HG03280 (cell line): ENCODE results near the gene PARS2.

Experiments
- ATAC-seq: cut with Tn5 transposase; IDR thresholded peaks from one replicate; pipeline ENCODE4 v1.9.1; 2021; ENCODE audit warnings: mild to moderate bottlenecking, moderate library complexity; ENCODE audit not compliant: unreplicated experiment

Gene PARS2

DNA sequence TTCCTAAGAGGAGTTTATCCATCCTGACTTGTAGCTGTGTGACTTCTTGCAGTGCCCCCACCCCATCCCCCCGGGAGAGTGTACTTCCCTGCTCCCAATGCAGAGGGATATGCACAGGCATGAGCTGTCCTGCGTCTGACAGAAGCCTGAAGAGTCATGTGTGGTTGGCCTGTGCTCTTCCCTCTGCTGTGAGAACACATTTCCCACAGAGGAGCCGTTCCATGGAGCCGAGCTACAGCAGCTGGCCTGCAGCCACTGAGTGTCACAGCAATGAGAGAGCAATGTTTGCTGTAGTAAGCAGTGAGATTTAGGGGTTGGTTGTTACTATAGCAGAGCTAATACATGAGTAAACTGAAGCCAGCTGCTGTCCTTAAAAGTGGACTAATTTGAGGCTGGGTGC is 22.0 kb downstream of the PARS2 start:
- no peak for ATAC-seq

DNA sequence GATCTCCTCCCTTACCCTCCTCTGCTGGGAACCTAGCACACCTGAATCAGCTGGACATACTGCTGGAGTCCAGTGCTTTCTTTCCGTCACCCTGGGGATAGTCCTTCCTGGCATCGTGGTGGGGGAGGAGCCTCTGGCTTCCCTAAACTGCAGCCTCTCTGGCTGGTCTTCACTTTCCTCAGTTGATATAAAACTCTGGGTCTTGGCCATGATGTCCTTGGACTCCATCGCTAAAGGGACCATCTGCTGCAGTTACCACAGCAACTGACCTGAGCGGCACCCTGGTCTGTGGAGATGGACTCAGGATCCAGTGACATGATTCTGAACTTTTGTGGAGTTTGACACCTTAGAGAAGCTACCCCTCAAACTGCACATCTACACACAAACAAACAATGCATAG is 22.8 kb downstream of the PARS2 start:
- no peak for ATAC-seq

DNA sequence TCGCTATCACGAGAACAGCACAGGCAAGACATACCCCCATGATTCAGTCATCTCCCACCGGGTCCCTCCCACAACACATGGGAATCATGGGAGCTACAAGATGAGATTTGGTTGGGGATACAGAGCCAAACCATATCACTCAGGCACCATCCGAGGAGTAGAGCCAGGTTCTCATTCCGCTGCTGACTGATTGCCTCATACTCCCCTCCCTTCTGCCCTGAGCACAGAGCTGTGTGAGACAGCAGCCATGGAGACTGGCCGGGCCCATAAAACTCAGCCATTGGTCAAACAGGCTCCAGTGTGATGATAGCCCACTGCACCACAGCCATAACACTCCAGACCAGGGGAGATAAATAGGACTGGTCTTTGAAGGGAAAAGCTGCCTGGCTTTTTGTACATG is 26.1 kb downstream of the PARS2 start:
- ATAC-seq: no peak

DNA sequence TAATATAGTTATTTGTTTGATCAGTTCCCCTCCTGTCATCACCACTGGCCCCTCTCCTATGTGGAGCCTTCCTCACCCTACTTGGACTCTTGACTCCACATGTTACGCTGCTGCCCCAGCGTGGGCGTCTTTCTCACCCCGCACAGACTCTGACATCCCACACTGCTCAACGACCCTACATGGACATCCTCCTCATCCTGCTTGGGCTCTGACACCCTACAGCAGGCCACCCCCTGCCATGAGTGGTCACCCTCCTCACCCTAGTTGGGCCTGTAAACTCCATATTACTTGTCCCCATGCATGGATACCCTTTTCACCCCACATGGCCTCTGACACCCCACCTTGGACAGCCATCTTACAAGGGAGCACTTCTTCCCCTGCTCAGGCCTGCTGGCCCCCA is 27.6 kb downstream of the PARS2 start:
- no peak for ATAC-seq

- no peak for ATAC-seq
Measured at GRCh38 chr1:54728027-54728426, 36.3 kb downstream of the PARS2 start.

GRCh38 chr1:54724771-54725170 is 39.6 kb downstream of the PARS2 start:
- no peak for ATAC-seq

GRCh38 chr1:54723985-54724384 is 40.3 kb downstream of the PARS2 start:
- no peak for ATAC-seq

GRCh38 chr1:54721719-54722118 is 42.6 kb downstream of the PARS2 start:
- no peak for ATAC-seq

- ATAC-seq: peak; percentile 4
Measured at GRCh38 chr1:54716299-54717047, 47.9 kb downstream of the PARS2 start.

GRCh38 chr1:54715493-54716298 is 48.6 kb downstream of the PARS2 start, which contains the start of gene TTC4:
Gene TTC4 (plus strand): TSS chr1:54715861. CDS start chr1:54715909, 48 bp downstream.
- ATAC-seq: peak; percentile 96

GRCh38 chr1:54714881-54715492 is 49.3 kb downstream of the PARS2 start:
- no peak for ATAC-seq

DNA sequence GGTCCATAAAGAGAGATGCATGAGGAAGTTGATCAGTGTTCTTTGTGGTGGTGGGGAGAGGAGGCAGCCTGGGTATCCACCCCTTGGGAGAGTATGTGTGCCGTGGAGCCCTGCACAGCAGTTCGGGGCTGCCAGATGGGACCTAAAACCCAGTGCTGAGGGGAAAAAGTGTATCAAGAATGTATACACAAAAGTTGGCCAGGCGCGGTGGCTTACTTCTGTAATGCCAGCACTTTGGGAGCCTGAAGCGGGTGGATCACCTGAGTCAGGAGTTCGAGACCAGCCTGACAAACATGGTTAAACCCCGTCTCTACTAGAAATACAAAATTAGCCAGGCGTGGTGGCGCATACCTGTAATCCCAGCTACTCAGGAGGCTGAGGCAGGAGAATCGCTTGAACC is 52.8 kb downstream of the PARS2 start:
- no peak for ATAC-seq

- no peak for ATAC-seq
Measured at GRCh38 chr1:54710841-54711240, 53.5 kb downstream of the PARS2 start.

DNA sequence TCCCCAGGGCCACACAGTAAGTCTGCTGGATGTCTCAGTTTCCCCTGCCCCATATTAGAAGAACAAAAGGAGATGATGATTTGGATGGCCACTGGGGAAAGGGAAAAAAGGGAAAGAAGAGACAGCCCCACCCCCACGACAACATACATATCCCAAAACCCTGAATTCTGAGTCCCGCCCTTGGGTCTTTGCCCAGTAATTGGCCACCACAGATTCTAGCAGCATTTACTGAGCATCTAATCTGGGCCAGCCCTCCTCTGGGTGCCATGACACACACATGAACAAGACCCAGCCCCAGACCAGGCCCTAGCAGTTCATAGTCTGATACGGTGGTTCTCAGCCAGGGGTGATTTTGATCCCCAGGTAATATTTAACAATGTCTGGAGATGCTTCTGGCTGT is 53.9 kb downstream of the PARS2 start:
- ATAC-seq: no peak

DNA sequence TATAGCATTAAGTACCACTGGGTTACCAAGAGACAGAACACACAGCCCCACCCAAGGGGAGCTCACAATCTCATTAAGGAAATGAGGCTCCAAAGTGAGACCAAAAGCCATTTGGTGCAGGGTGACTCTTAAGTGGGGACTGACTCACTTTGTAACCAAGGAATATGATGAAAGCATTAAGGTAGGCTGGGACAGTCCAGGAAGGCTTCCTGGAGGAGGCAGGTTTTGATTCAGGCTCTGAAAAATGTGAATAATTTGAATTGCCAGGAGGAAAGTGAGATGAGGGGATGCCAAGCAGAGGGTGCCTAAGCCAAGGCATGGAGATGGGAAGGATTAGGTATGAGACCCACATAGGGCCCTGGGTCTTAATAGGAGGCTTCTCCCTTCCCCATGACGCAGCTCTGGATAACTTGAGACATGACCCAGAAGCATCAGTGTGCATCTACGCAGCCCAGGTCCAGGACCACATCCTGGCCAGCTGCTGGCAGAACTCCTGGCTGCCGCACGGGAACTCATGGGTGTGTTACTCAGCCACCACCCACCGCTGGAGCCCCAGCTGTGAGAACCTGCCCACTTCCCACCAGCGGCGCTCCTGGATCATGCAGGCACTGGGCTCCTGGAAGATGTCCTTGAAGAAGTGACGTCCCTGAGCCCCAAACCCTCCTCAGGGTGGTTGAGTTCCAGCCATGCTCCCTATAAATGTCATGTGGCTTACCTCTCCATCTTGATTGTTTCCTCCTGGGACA is 54.6 kb downstream of the PARS2 start:
- no peak for ATAC-seq

DNA sequence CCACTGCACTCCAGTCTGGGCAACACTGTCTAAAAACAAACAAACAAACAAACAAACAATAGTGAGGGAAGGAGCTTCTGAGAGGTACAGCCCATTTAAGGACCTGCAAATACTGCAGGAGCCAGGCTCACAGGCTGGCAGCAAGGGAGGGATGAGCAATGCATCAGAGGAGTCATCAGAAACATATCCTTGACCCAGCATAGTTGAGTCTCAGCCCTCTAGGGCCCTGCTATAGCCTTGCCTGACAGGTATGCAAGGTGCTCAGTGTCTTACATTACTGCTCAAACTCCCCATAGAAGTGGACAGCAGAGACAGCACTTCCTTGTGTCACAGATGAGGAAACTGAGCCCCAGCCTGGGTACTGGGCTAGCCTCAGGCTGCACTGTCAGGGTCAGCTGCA is 55.9 kb downstream of the PARS2 start:
- ATAC-seq: no peak
